ENCODE results near the gene PAQR5.

PAQR5 gene

DNA sequence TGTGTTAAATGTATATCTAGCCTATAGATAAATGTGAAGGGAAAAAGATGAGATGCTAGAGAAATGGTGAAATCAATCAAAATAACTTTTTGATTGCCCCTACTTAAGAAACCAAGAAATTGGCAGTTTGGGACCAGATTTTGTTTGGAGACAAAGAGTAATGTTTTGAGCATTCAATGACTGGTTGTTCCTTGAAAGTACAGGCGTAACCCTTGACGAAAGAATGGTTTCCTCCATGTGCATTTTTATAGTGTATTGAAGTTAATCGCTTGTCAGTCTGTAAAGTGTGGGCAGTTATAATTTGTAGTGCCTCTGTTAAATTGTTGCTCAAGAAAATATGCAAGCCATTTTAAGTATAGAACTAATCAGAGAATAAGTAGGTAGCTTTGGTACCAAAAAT, 116.7 kb downstream of the PAQR5 start:
- in situ Hi-C loops (cut with MboI; ENCODE audit: low sequenced_read_pairs): no loop called here

- in situ Hi-C loops (cut with MboI; ENCODE audit: low sequenced_read_pairs): no loop called here
These were observed 118.9 kb downstream of the PAQR5 start for GRCh38 chr15:69417581-69417980.

DNA sequence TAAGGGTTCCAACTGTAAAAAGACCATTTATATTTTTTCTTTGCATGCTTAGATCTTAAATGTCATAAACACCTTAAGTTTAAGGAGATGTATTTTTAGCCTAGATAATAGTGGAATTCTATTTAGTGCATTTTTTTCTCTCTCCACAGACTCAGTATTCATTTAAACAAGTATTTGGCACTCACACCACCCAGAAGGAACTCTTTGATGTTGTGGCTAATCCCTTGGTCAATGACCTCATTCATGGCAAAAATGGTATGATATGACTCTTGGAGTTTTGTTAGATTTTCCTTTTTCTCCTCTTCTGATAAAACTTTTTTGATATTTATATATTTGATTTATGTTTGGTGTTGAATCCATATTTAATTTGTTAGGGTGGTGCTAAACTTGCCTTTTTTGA, 122.8 kb downstream of the PAQR5 start:
- in situ Hi-C loops (cut with MboI; ENCODE audit: low sequenced_read_pairs): no loop called here

DNA sequence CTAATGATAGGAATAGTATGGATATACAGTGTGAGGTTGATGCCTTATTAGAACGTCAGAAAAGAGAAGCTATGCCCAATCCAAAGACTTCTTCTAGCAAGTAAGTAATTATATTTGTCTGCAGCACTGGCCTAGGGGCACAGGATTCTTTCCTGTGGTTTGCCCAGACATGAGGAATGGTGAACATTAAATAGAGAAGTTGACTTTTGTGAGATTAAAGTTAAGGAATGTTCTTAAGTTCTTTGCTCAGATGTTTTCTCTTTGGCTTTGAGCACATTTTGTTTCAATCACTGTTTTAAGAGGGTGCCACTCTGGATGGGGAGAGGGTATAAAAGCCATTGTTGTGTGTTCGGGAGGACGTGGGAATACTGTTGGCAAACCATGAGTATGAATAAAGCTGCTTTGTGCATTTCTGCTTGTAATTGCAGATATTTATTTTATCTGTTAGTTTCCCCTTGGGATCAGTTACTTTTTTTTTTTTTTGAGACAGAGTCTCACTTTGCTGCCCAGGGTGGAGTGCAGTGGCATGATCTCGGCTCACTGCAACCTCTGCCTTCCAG, 123.7 kb downstream of the PAQR5 start:
- in situ Hi-C loops (cut with MboI; ENCODE audit: low sequenced_read_pairs): no loop called here

- in situ Hi-C loops (cut with MboI; ENCODE audit: low sequenced_read_pairs): no loop called here
These were observed 125.3 kb downstream of the PAQR5 start for GRCh38 chr15:69424001-69424400.

DNA sequence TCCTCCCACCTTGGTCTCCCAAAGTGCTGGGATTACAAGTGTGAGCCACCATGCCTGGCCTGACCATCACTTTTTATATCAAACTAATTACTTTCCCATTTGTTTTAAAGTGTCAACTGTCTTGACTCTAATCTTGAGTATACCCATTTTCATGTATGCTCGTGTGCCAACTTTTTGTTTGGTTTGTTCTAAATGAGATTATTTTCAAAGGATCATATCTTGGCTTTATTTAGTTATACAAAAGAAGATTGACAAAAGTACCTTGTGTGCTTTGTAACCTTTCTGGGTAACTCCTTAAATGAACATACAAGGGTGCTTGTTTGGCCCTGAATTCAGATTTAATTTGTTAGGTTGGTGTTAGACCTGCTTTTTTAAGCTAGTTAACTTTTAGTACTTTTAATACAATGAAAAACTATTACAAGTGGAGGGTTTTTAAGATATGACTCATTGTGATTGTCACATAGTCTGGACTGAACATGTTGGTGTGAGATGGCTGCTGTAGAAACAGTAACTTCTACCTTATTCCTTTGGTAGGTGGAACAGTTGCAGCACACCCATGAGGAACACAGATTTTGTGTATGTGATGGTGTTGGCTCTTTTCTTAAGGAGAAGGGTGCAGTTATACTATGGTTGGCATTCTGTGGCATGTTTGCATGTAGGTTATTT, 126.2 kb downstream of the PAQR5 start:
- in situ Hi-C loops (cut with MboI; ENCODE audit: low sequenced_read_pairs): no loop called here

- in situ Hi-C loops (cut with MboI; ENCODE audit: low sequenced_read_pairs): no loop called here
These were observed 135.1 kb downstream of the PAQR5 start for GRCh38 chr15:69433831-69434230.

- in situ Hi-C loops (cut with MboI; ENCODE audit: low sequenced_read_pairs): no loop called here
These were observed 135.5 kb downstream of the PAQR5 start for GRCh38 chr15:69434238-69434637.

DNA sequence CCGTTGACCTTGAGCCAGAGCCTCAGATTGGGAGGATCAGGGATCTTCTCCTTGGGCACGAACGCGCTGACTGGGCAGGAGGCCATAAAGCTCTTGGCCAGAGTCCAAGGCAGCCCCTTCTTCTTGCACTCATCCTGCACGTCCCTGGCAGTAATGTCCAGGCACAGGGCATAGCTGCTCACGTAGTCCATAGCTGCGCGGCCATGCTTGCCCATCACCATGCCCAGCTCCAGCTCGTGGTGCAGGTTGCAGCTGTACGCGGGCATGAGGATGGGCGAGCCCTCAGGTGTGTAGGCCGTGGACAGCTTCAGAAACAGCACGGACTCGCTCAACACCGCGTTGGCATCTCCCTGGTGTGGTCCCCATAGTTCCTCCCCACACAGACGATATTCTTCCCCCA, 136.0 kb downstream of the PAQR5 start:
- in situ Hi-C loops (cut with MboI; ENCODE audit: low sequenced_read_pairs): no loop called here

GRCh38 chr15:69435985-69436384, 137.3 kb downstream of the PAQR5 start:
- in situ Hi-C loops (cut with MboI; ENCODE audit: low sequenced_read_pairs): no loop called here

GRCh38 chr15:69436951-69437350, 138.2 kb downstream of the PAQR5 start:
- in situ Hi-C loops (cut with MboI; ENCODE audit: low sequenced_read_pairs): no loop called here

GRCh38 chr15:69439623-69440022, 140.9 kb downstream of the PAQR5 start:
- in situ Hi-C loops (cut with MboI; ENCODE audit: low sequenced_read_pairs): no loop called here

DNA sequence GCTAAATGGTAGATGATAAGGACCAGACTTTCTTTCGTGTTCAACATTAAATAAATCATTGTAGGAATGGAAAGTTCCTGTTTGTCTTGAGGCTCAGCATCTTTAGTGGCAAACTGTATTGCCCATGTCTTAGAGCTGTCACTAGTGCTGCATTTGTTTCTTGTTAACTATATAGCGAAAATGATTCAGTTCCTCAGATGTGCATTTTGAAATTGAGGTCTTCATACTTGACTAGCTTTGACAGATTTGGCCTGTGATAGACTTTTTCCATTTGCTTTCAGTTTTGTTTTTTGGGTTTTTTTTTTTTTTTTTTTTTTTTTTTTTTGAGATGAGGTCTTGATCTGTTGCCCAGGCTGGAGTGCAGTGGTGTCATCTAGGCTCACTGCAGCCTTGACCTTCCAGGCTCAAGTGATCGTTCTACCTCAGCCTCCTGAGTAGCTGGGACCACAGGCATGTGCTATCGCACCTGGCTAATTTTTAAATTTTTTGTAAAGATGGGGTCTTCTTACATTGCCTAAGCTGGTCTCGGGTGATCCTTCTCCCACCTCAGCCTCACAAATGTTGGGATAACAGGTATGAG, 144.4 kb downstream of the PAQR5 start:
- in situ Hi-C loops (cut with MboI; ENCODE audit: low sequenced_read_pairs): no loop called here

DNA sequence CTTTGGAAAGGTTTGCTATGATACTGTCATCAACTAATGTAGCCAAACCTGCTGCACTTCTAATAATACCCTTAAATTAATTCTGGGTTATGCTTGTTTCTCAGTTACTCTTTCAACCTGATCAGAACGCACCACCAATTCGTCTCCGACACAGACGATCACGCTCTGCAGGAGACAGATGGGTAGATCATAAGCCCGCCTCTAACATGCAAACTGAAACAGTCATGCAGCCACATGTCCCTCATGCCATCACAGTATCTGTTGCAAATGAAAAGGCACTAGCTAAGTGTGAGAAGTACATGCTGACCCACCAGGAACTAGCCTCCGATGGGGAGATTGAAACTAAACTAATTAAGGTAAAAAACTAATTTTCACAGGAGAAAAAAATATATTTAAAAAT, 146.0 kb downstream of the PAQR5 start:
- in situ Hi-C loops (cut with MboI; ENCODE audit: low sequenced_read_pairs): no loop called here

GRCh38 chr15:69446953-69447352, 148.2 kb downstream of the PAQR5 start:
- in situ Hi-C loops (cut with MboI; ENCODE audit: low sequenced_read_pairs): no loop called here

DNA sequence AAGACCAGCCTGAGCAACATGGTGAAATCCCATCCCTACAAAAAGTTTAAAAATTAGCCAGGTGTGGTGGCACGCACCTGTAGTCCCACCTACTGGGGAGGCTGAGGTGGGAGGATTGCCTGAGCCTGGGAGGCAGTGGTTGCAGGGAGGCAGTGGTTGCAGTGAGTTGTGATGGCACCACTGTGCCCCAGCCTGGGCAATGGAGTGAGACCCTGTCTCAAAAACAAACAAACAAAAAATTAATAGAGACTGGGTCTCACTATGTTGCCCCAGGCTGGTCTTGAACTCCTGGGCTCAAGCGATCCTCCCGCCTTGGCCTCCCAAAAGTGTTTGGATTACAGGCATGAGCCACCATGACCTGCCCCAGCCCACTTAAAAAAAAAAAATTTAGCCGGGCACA, 151.5 kb downstream of the PAQR5 start:
- in situ Hi-C loops (cut with MboI; ENCODE audit: low sequenced_read_pairs): loop anchor here (25.0 kb wide), 1 partner anchor 1037 kb away; no protein-coding TSS in a partner anchor

- in situ Hi-C loops (cut with MboI; ENCODE audit: low sequenced_read_pairs): loop anchor here (25.0 kb wide), 1 partner anchor 1036 kb away; no protein-coding TSS in a partner anchor
These were observed 152.4 kb downstream of the PAQR5 start for GRCh38 chr15:69450968-69451695.

GRCh38 chr15:69451951-69452691, 153.4 kb downstream of the PAQR5 start:
- in situ Hi-C loops (cut with MboI; ENCODE audit: low sequenced_read_pairs): loop anchor here (25.0 kb wide), 1 partner anchor 1035 kb away; no protein-coding TSS in a partner anchor

DNA sequence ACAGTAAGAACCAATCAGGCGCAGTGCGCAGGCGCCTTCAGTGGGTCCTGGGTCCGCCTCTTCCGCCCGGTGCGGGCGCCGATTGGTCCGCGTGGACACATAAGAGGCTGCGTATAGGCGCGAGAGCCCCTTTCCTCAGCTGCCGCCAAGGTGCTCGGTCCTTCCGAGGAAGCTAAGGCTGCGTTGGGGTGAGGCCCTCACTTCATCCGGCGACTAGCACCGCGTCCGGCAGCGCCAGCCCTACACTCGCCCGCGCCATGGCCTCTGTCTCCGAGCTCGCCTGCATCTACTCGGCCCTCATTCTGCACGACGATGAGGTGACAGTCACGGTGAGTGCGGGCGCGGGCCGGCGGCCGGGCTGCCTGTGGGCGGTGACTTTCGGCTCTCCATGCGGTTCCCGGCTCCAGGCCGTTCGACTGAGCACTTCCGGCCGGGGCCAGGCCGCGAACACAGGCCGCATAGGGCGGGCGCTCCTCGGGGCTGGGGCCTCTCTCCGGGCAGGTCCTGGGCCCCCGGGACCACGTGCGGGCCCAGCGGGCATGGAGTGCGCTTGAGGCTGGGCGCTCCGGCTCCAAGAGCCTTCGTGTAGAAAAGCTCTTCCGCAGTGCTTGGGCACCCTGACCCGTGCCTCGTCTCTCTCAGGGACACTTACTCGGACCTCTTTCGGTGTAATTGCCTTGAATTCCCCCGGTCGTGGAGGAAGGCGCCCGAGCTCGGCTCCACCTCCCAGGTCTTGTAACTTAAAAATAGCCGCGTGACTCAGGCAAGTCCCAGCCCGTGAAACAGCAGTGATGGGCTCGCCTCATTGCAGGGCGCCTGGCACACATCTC, 154.2 kb downstream of the PAQR5 start, which contains the start of gene RPLP1:
Gene RPLP1 (plus strand): TSS at position 127 of the 830 bp plus-strand sequence. CDS start 131 bp downstream, at position 258.
- in situ Hi-C loops (cut with MboI; ENCODE audit: low sequenced_read_pairs): loop anchor here (25.0 kb wide), 1 partner anchor 1034 kb away; no protein-coding TSS in a partner anchor

DNA sequence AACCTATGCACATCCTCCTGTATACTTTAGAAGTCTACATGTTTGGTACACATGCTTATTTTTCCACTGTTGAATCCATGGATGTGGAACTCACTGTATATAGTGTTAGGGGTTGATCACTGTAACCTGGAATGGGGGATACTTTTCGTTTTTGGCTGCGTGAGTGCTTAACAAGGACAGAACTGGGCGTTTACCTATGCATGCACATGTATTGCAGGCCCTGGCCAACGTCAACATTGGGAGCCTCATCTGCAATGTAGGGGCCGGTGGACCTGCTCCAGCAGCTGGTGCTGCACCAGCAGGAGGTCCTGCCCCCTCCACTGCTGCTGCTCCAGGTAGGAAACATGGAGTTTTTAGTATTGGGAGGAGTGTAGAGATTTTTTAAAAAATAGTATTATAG, 156.2 kb downstream of the PAQR5 start:
- in situ Hi-C loops (cut with MboI; ENCODE audit: low sequenced_read_pairs): loop anchor here (25.0 kb wide), 1 partner anchor 1032 kb away; no protein-coding TSS in a partner anchor
